CD14-positive monocyte (primary cell): ENCODE results near the gene MED9. TPM values are rescaled to one million over a fixed set of nuclear protein-coding genes. Genes with fewer than 3 reads are reported as not detected.

Source experiments
- DNase-seq, 3 donors: peaks; one replicate each; pipeline ENCODE4 v3.0.0-alpha.2; 2011 to 2022
- H2AFZ ChIP-seq: 2 replicates; pipeline ENCODE4 v1.6.0; 2012; ENCODE audit warnings: mild to moderate bottlenecking, low read depth, low read length, inconsistent platforms; ENCODE audit not compliant: insufficient read depth, poor library complexity, severe bottlenecking
- H3K27ac ChIP-seq, 2 donors: 1 replicate in 1 of 2; 2 replicates in 1 of 2; pipeline ENCODE4 v1.5.1; 2012 to 2013; ENCODE audit warnings: low read length in 2 of 2, control low read depth in 1 of 2, inconsistent platforms in 1 of 2, low read depth in 1 of 2, mild to moderate bottlenecking in 1 of 2
- H3K27me3 ChIP-seq, 2 donors: one replicate each; pipeline versions ENCODE4 v1.6.0 to v1.6.1; 2011 to 2013; ENCODE audit warnings: low read length in 2 of 2; ENCODE audit not compliant: control insufficient read depth in 2 of 2, insufficient read depth in 2 of 2
- H3K36me3 ChIP-seq, 2 donors: replicated peaks in 1 of 2; 1 replicate in 1 of 2; 2 replicates in 1 of 2; pipeline versions ENCODE4 v1.5.1 to v1.6.1; 2012 to 2013; ENCODE audit warnings: low read length in 2 of 2, control low read depth in 1 of 2, inconsistent platforms in 1 of 2, mild to moderate bottlenecking in 1 of 2; ENCODE audit not compliant: insufficient read depth in 2 of 2, control insufficient read depth in 1 of 2
- H3K4me1 ChIP-seq, 2 donors: 1 replicate in 1 of 2; 2 replicates in 1 of 2; pipeline versions ENCODE4 v1.5.1 to v1.6.1; 2012 to 2013; ENCODE audit warnings: low read length in 2 of 2, control low read depth in 1 of 2, inconsistent platforms in 1 of 2, mild to moderate bottlenecking in 1 of 2, moderate library complexity in 1 of 2; ENCODE audit not compliant: insufficient read depth in 2 of 2, control insufficient read depth in 1 of 2
- H3K4me2 ChIP-seq: replicated peaks from 2 replicates; pipeline ENCODE3; 2012; ENCODE audit warnings: low read length, moderate library complexity, mild to moderate bottlenecking; ENCODE audit not compliant: poor library complexity, severe bottlenecking; ENCODE audit errors: extremely low read depth
- H3K4me3 ChIP-seq, 3 experiments: fragments of 200-600 bp in 1 of 3; sonication (generic) in 1 of 3; replicated peaks in 1 of 3; 1 replicate in 2 of 3; 2 replicates in 1 of 3; pipeline ENCODE4 v1.5.1; 2011 to 2013; ENCODE audit warnings: low read length in 3 of 3, mild to moderate bottlenecking in 3 of 3, control low read depth in 2 of 3, low read depth in 2 of 3, inconsistent platforms in 1 of 3, moderate library complexity in 1 of 3
- H3K79me2 ChIP-seq: 2 replicates; pipeline ENCODE4 v1.6.0; 2012; ENCODE audit warnings: mild to moderate bottlenecking, control low read depth, inconsistent platforms, low read length, moderate library complexity; ENCODE audit not compliant: insufficient read depth
- H3K9ac ChIP-seq: 2 replicates; pipeline ENCODE4 v1.6.0; 2017; ENCODE audit warnings: low read length, mild to moderate bottlenecking; ENCODE audit not compliant: insufficient read depth, poor library complexity, severe bottlenecking
- H3K9me3 ChIP-seq, 2 donors: replicated peaks in 1 of 2; 1 replicate in 1 of 2; 2 replicates in 1 of 2; pipeline versions ENCODE4 v1.5.1 to v1.6.1; 2012 to 2013; ENCODE audit warnings: low read length in 2 of 2, control low read depth in 1 of 2; ENCODE audit not compliant: control insufficient read depth in 1 of 2, insufficient read depth in 1 of 2
- H4K20me1 ChIP-seq: 2 replicates; pipeline ENCODE4 v1.6.0; 2012; ENCODE audit warnings: mild to moderate bottlenecking, low read length, control low read depth, moderate library complexity; ENCODE audit not compliant: insufficient read depth
- H3K27ac Mint-ChIP-seq, 7 donors: one replicate each; pipeline ENCODE4 v1.8.0; 2020; ENCODE audit warnings: mild to moderate bottlenecking in 7 of 7, mixed read lengths in 7 of 7, moderate library complexity in 6 of 7, inconsistent platforms in 2 of 7
- H3K27me3 Mint-ChIP-seq, 3 donors: one replicate each; pipeline ENCODE4 v1.8.0; 2021 to 2022; ENCODE audit warnings: low read depth in 3 of 3, mild to moderate bottlenecking in 3 of 3, mixed read lengths in 3 of 3, moderate library complexity in 3 of 3, inconsistent platforms in 1 of 3
- H3K36me3 Mint-ChIP-seq, 2 donors: one replicate each; pipeline ENCODE4 v1.8.0; 2020; ENCODE audit warnings: mixed read lengths in 2 of 2, inconsistent platforms in 1 of 2, mild to moderate bottlenecking in 1 of 2
- H3K4me1 Mint-ChIP-seq: one replicate; pipeline ENCODE4 v1.8.0; 2020; ENCODE audit warnings: mild to moderate bottlenecking, mixed read lengths
- H3K4me3 Mint-ChIP-seq, 2 donors: one replicate each; pipeline ENCODE4 v1.8.0; 2020; ENCODE audit warnings: mild to moderate bottlenecking in 2 of 2, mixed read lengths in 2 of 2, moderate library complexity in 1 of 2
- H3K9me3 Mint-ChIP-seq, 7 donors: one replicate each; pipeline ENCODE4 v1.8.0; 2020 to 2022; ENCODE audit warnings: mixed read lengths in 7 of 7, mild to moderate bottlenecking in 6 of 7, moderate library complexity in 6 of 7, inconsistent platforms in 2 of 7
- WGBS: methylation state at CpG from one replicate; pipeline ENCODE4 v1.1.5; 2013; ENCODE audit warnings: missing lambda C conversion rate; ENCODE audit not compliant: insufficient coverage; 5-methylcytosine and 5-hydroxymethylcytosine counted together
- intact Hi-C, 2 donors: fragments of 100-400 bp; cut with micrococcal nuclease; formaldehyde crosslinking; loops; one replicate each; pipeline versions ENCODE4 v1.15.0 to v1.15.1; 2023
- polyA plus RNA-seq, 3 donors: library from polyadenylated mRNA; depleted of rRNA in 1 of 3; unstranded in 2 of 3; stranded (reverse) in 1 of 3; fragments of 300-500 nt in 2 of 3; fragments of >200 nt in 1 of 3; fragmentation: Illumina TruSeq in 2 of 3; gene quantifications; 1 replicate in 2 of 3; 2 replicates in 1 of 3; pipeline ENCODE4 v1.2.3, GENCODE V29; 2012 to 2021
- TF ChIP-seq, protein P1 (sequence below): fragments of 200-600 bp; IDR thresholded peaks from one replicate; pipeline ENCODE4 v1.8.0; 2022; ENCODE audit warnings: antibody characterized with exemption, mild to moderate bottlenecking

Gene MED9
- polyA plus RNA-seq, 3 donors: 5.6 to 6.9 (median 6.1) TPM

GRCh38 chr17:17497065-17497844 is 20.5 kb downstream of the MED9 start:
- Mint-ChIP-seq H3K36me3 (peaks cover 20 to 23% of the 10 kb centered on the region in 2 donors), H3K4me1 (peaks cover 20% of the 10 kb centered on the region)
- H3K4me2 ChIP-seq: peak overlapping the region; percentile 99

GRCh38 chr17:17497845-17498520 is 21.2 kb downstream of the MED9 start:
- Mint-ChIP-seq H3K9me3 (peaks cover 0 to 8% (median 4%) of the 10 kb centered on the region in 7 donors), H3K27me3 (peaks cover 32 to 41% (median 37%) of the 10 kb centered on the region in 3 donors), H3K4me1 (peaks cover 20% of the 10 kb centered on the region), H3K36me3 (peaks cover 12 to 16% of the 10 kb centered on the region in 2 donors), H3K4me3 (peak overlapping the region; percentile 12 to 39), H3K27ac (no peak overlapping the region)
- H3K27me3 ChIP-seq: peaks cover 6 to 34% of the 10 kb centered on the region in 2 donors
- H2AFZ ChIP-seq: no peak overlapping the region
- intact Hi-C loops: loop anchor here (2.0 to 5.0 kb wide), 5 partner anchors 69 to 144 kb away; partner anchors contain the start of gene PEMT (in 1 of the 2)
- H3K9me3 ChIP-seq: no peaks in the 10 kb centered on the region
- TF ChIP-seq, protein P1, sequence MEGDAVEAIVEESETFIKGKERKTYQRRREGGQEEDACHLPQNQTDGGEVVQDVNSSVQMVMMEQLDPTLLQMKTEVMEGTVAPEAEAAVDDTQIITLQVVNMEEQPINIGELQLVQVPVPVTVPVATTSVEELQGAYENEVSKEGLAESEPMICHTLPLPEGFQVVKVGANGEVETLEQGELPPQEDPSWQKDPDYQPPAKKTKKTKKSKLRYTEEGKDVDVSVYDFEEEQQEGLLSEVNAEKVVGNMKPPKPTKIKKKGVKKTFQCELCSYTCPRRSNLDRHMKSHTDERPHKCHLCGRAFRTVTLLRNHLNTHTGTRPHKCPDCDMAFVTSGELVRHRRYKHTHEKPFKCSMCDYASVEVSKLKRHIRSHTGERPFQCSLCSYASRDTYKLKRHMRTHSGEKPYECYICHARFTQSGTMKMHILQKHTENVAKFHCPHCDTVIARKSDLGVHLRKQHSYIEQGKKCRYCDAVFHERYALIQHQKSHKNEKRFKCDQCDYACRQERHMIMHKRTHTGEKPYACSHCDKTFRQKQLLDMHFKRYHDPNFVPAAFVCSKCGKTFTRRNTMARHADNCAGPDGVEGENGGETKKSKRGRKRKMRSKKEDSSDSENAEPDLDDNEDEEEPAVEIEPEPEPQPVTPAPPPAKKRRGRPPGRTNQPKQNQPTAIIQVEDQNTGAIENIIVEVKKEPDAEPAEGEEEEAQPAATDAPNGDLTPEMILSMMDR: no peak
- no peak for DNase-seq
- 95% methylated on average over 9 of the region's 10 CpGs for WGBS
- no peaks in the 10 kb centered on the region for H3K36me3 ChIP-seq
- H3K79me2 ChIP-seq: no peaks in the 10 kb centered on the region
- no peak overlapping the region for H3K4me3 ChIP-seq
- no peak overlapping the region for H3K9ac ChIP-seq
- peaks cover 21 to 30% of the 10 kb centered on the region in 2 donors for H3K4me1 ChIP-seq
- H4K20me1 ChIP-seq: peaks cover 23% of the 10 kb centered on the region
- H3K27ac ChIP-seq: no peak overlapping the region
- no peak overlapping the region for H3K4me2 ChIP-seq

More at GRCh38 chr17:17497065-17497844, 20.5 kb downstream of the MED9 start:
- Histone ChIP-seq H3K27ac (no peak overlapping the region), H3K27me3 (peaks cover 6 to 34% of the 10 kb centered on the region in 2 donors), H3K9me3 (no peaks in the 10 kb centered on the region), H3K9ac (no peak overlapping the region), H3K36me3 (peaks cover 2 to 7% of the 10 kb centered on the region in 2 donors), H3K4me3 (peak overlapping the region in 1 of 3 experiments; percentile 90), H3K4me1 (peaks cover 21 to 30% of the 10 kb centered on the region in 2 donors), H4K20me1 (peaks cover 30% of the 10 kb centered on the region), H2AFZ (peak overlapping the region; percentile 99), H3K79me2 (no peaks in the 10 kb centered on the region)
- Mint-ChIP-seq H3K9me3 (peaks cover 0 to 8% (median 4%) of the 10 kb centered on the region in 7 donors), H3K27me3 (peaks cover 31 to 41% (median 37%) of the 10 kb centered on the region in 3 donors), H3K27ac (peak overlapping the region in 2 of 7 donors; percentile 25 to 31), H3K4me3 (peak overlapping the region; percentile 12 to 55)
- TF ChIP-seq, protein P1: peak; percentile 42
- intact Hi-C loops: loop anchor here (2.0 to 5.0 kb wide), 5 partner anchors 70 to 145 kb away; partner anchors contain the start of gene PEMT (in 1 of the 2)
- whole genome bisulfite sequencing: 41% methylated on average over 14 of the region's 19 CpGs
- no peak for DNase-seq
